GM12878 (cell line): Measurements from ENCODE around the gene ACCSL. TPM values are rescaled to one million over a fixed set of nuclear protein-coding genes. Genes with fewer than 3 reads are reported as not detected.

Experiments used
- ATAC-seq: fragments of 200-7000 bp; cut with Tn5 transposase; 3 replicates; pipeline ENCODE4 v1.9.1; 2020; ENCODE audit warnings: mild to moderate bottlenecking, moderate library complexity
- BruUV-seq: library from RNA; stranded (reverse); fragments of 400-500 nt; replicated peaks from 2 replicates; lab custom pipeline; 2021; lab: Mats Ljungman, UMichigan
- CTCF ChIA-PET: fragments of 300-600 bp; sonication (Branson Sonifier 250); formaldehyde crosslinking; extraction: SDS; loops from one replicate; lab custom pipeline; 2021; ENCODE audit warnings: inconsistent platforms; lab: Yijun Ruan, JAX
- POLR2A ChIA-PET: fragments of 350-600 bp; formaldehyde crosslinking; extraction: SDS; loops from one replicate; lab custom pipeline; 2021; ENCODE audit warnings: inconsistent platforms; lab: Charles Lee
- RAD21 ChIA-PET: fragments of 300-600 bp; sonication (Branson Sonifier 250); formaldehyde crosslinking; loops from one replicate; lab custom pipeline; 2023; ENCODE audit warnings: antibody characterized with exemption; ENCODE audit not compliant: unreplicated experiment; lab: Charles Lee
- SMC1A ChIA-PET: fragments of 300-600 bp; sonication (Branson Sonifier 250); formaldehyde crosslinking; loops from one replicate; lab custom pipeline; 2023; ENCODE audit not compliant: unreplicated experiment, uncharacterized antibody; lab: Charles Lee
- DNase-seq: peaks from one replicate; pipeline ENCODE4 v3.0.0-alpha.2; 2011; ENCODE audit warnings: low read depth, low spot score
- FAIRE-seq: peaks from 3 replicates; lab custom pipeline; 2011; peaks lifted over from hg19 to GRCh38; lab: Jason Lieb, UNC
- H2AFZ ChIP-seq: 2 replicates; pipeline ENCODE4 v1.6.0; 2011; ENCODE audit warnings: low read depth, low read length, control low read depth; ENCODE audit not compliant: control insufficient read depth
- H3K27ac ChIP-seq: 2 replicates; pipeline ENCODE4 v1.5.1; 2011; ENCODE audit warnings: control low read depth; ENCODE audit not compliant: control insufficient read depth, insufficient read depth
- H3K27me3 ChIP-seq, 2 experiments: replicated peaks in 1 of 2; 2 replicates each; pipeline versions ENCODE4 v1.6.0 to v1.6.1; 2011; ENCODE audit warnings: low read length in 1 of 2; ENCODE audit not compliant: control insufficient read depth in 2 of 2, insufficient read depth in 2 of 2
- H3K36me3 ChIP-seq, 2 experiments: 2 replicates each; pipeline ENCODE4 v1.5.1; 2011; ENCODE audit warnings: low read length in 1 of 2; ENCODE audit not compliant: control insufficient read depth in 2 of 2, insufficient read depth in 2 of 2
- H3K4me1 ChIP-seq: 2 replicates; pipeline ENCODE4 v1.6.1; 2011; ENCODE audit warnings: mild to moderate bottlenecking, low read length, moderate library complexity, mixed read lengths; ENCODE audit not compliant: control insufficient read depth, insufficient read depth
- H3K4me2 ChIP-seq: 2 replicates; pipeline ENCODE4 v1.6.0; 2011; ENCODE audit warnings: control low read depth; ENCODE audit not compliant: control insufficient read depth, insufficient read depth
- H3K4me3 ChIP-seq: fragments of 200-600 bp; sonication (generic); 2 replicates; pipeline ENCODE4 v1.5.1; 2016
- H3K79me2 ChIP-seq: 2 replicates; pipeline ENCODE4 v1.6.0; 2011; ENCODE audit warnings: low read length; ENCODE audit not compliant: control insufficient read depth, insufficient read depth
- H3K9ac ChIP-seq: 2 replicates; pipeline ENCODE4 v1.8.0; 2011; ENCODE audit warnings: low read length, control low read depth, mixed read lengths; ENCODE audit not compliant: control insufficient read depth, insufficient read depth
- H3K9me3 ChIP-seq: replicated peaks from 3 replicates; pipeline ENCODE4 v1.5.1; 2011; ENCODE audit warnings: mild to moderate bottlenecking, low read length; ENCODE audit not compliant: control insufficient read depth, insufficient read depth
- H4K20me1 ChIP-seq: 2 replicates; pipeline ENCODE4 v1.6.0; 2011; ENCODE audit not compliant: control insufficient read depth, insufficient read depth
- CEBPB ChIP-seq, 2 experiments: fragments of 150-350 bp in 1 of 2; IDR thresholded peaks; 2 replicates each; pipeline ENCODE4 v1.6.1; 2012 to 2014; ENCODE audit warnings: low read depth in 2 of 2, low read length in 2 of 2, borderline replicate concordance in 1 of 2, inconsistent platforms in 1 of 2
- CHD1 ChIP-seq: IDR thresholded peaks from 2 replicates; pipeline ENCODE4 v1.6.1; 2012; ENCODE audit warnings: low read depth, low read length, improper control_type of control experiment
- CREB1 ChIP-seq: IDR thresholded peaks from 2 replicates; pipeline ENCODE4 v1.6.1; 2012; ENCODE audit warnings: low read depth, mild to moderate bottlenecking, inconsistent platforms
- CTCF ChIP-seq, 3 experiments: IDR thresholded peaks in 2 of 3; conservative IDR thresholded peaks in 1 of 3; 2 replicates each; pipeline ENCODE4 v1.5.1; 2011; ENCODE audit warnings: low read depth in 3 of 3, low read length in 3 of 3, mild to moderate bottlenecking in 3 of 3, control low read depth in 2 of 3, moderate library complexity in 2 of 3, inconsistent platforms in 1 of 3, mixed read lengths in 1 of 3; ENCODE audit not compliant: control insufficient read depth in 2 of 3, insufficient read depth in 1 of 3; ENCODE audit errors: extremely low read depth in 1 of 3
- HSF1 ChIP-seq: fragments of 150-350 bp; IDR thresholded peaks from 2 replicates; pipeline ENCODE4 v1.6.1; 2014; ENCODE audit warnings: mild to moderate bottlenecking, low read depth, low read length
- KLF5 ChIP-seq: fragments of 450-650 bp; IDR thresholded peaks from 2 replicates; pipeline ENCODE4 v1.6.1; 2014; ENCODE audit warnings: mild to moderate bottlenecking; ENCODE audit not compliant: partially characterized antibody
- MEF2B ChIP-seq: fragments of 450-650 bp; IDR thresholded peaks from 2 replicates; pipeline ENCODE4 v1.6.1; 2018; ENCODE audit warnings: mild to moderate bottlenecking, moderate library complexity; ENCODE audit not compliant: partially characterized antibody, poor library complexity, severe bottlenecking
- MLLT1 ChIP-seq: fragments of 450-650 bp; IDR thresholded peaks from 2 replicates; pipeline ENCODE4 v1.6.1; 2016; ENCODE audit warnings: mild to moderate bottlenecking
- NR2C1 ChIP-seq: fragments of 450-650 bp; IDR thresholded peaks from 2 replicates; pipeline ENCODE4 v1.6.1; 2017; ENCODE audit warnings: antibody characterized with exemption, mild to moderate bottlenecking, moderate library complexity
- SMC3 ChIP-seq: IDR thresholded peaks from 2 replicates; pipeline ENCODE4 v1.6.1; 2011; ENCODE audit warnings: low read length, improper control_type of control experiment, borderline replicate concordance
- SREBF2 ChIP-seq: IDR thresholded peaks from 2 replicates; pipeline ENCODE4 v1.6.1; 2012; ENCODE audit warnings: mild to moderate bottlenecking, low read length
- SUPT20H ChIP-seq: IDR thresholded peaks from 2 replicates; pipeline ENCODE4 v1.6.1; 2011; ENCODE audit warnings: low read depth, mild to moderate bottlenecking, low read length, moderate library complexity, borderline replicate concordance; ENCODE audit not compliant: control insufficient read depth
- YY1 ChIP-seq: IDR thresholded peaks from 2 replicates; pipeline ENCODE4 v1.6.1; 2011; ENCODE audit warnings: low read depth, mild to moderate bottlenecking, low read length
- ZNF687 ChIP-seq: fragments of 450-650 bp; IDR thresholded peaks from 2 replicates; pipeline ENCODE4 v1.6.1; 2017; ENCODE audit warnings: mild to moderate bottlenecking, moderate library complexity
- WGBS: methylation state at CpG from one replicate; pipeline ENCODE4 v1.1.6; 2016; ENCODE audit warnings: low lambda C conversion rate; ENCODE audit not compliant: insufficient replicate concordance, insufficient coverage; ENCODE audit errors: missing lambda C conversion rate; 5-methylcytosine and 5-hydroxymethylcytosine counted together
- in situ Hi-C: fragments of 300-500 bp; cut with MboI; formaldehyde crosslinking; loops from 9 replicates; pipeline ENCODE4 v1.14.3; 2018; ENCODE audit warnings: mixed read lengths
- intact Hi-C: fragments of 100-400 bp; cut with micrococcal nuclease; formaldehyde crosslinking; loops from one replicate; pipeline ENCODE4 v1.14.2; 2022; ENCODE audit not compliant: unreplicated experiment
- polyA plus RNA-seq, 11 experiments: library from polyadenylated mRNA; depleted of rRNA in 4 of 11; unstranded in 6 of 11; stranded (reverse) in 5 of 11; fragments of >200 nt; fragmentation: Nextera tagmentation in 4 of 11; fragmentation: Illumina TruSeq in 1 of 11; extraction: Ambion mirVana in 4 of 11; extraction: Trizol in 1 of 11; gene quantifications; 1 replicate in 1 of 11; 2 replicates in 10 of 11; pipeline versions ENCODE4 v1.2.1 to v1.2.3, GENCODE V29; 2011 to 2016; ENCODE audit warnings: inconsistent platforms in 2 of 11, missing spikeins in 2 of 11, low read depth in 1 of 11
- total RNA-seq, 4 experiments: library from RNA; depleted of rRNA in 3 of 4; stranded (reverse); fragments of >200 nt in 3 of 4; fragmentation: Illumina TruSeq in 1 of 4; extraction: Trizol in 1 of 4; gene quantifications; 2 replicates each; pipeline versions ENCODE4 v1.2.1 to v1.2.3, GENCODE V29; 2013 to 2021

ACCSL gene
- total and polyA plus RNA-seq, 10 of the 15 experiments (the other 5 are each of a cell fraction or from before 2014, with no cell fraction given) = 0.15 TPM; not detected in 9

- RAD21 ChIA-PET = no interaction called here
- POLR2A ChIA-PET = no interaction called here
- in situ Hi-C loops = no loop called here
- H3K9ac ChIP-seq = no peak overlapping the region
- no peaks in the 10 kb centered on the region for H4K20me1 ChIP-seq
- FAIRE-seq (no peak), DNase-seq (no peak), ATAC-seq (no peak)
- intact Hi-C loops = no loop called here
- CTCF ChIA-PET = no interaction called here
- H3K36me3 ChIP-seq = no peaks in the 10 kb centered on the region
- H3K4me3 ChIP-seq = no peak overlapping the region
- SMC1A ChIA-PET = no interaction called here
- H2AFZ ChIP-seq = no peak overlapping the region
- H3K27me3 ChIP-seq = no peaks in the 10 kb centered on the region
- no TSS peak for BruUV-seq
- H3K4me1 ChIP-seq = no peaks in the 10 kb centered on the region
- H3K4me2 ChIP-seq = no peak overlapping the region
- WGBS = 78% methylated on average over 1 of the region's 1 CpG
- H3K79me2 ChIP-seq = no peaks in the 10 kb centered on the region
- H3K27ac ChIP-seq = no peak overlapping the region
- H3K9me3 ChIP-seq = peaks cover 2% of the 10 kb centered on the region; the same call in 2 of the 3 replicates
- TF ChIP-seq CREB1 = no peak
- no peak for TF ChIP-seq KLF5
- no peak for TF ChIP-seq NR2C1
- no peak for TF ChIP-seq CEBPB (IDR thresholded peaks at IDR 0.05; ENCODE audit: borderline replicate concordance in 1 of 2, low read depth in 2 of 2, low read length in 2 of 2)
- no peak for TF ChIP-seq SREBF2
- TF ChIP-seq MEF2B = no peak
- no peak for TF ChIP-seq ZNF687
- TF ChIP-seq CHD1 = no peak
- TF ChIP-seq HSF1 = no peak
- no peak for TF ChIP-seq CTCF (IDR thresholded peaks at IDR 0.05 in 2 of 3, conservative IDR thresholded peaks at IDR 0.05 in 1 of 3; ENCODE audit: control insufficient read depth in 2 of 3, extremely low read depth in 1 of 3, insufficient read depth in 1 of 3, low read depth in 3 of 3, low read length in 3 of 3)
- TF ChIP-seq YY1 = no peak
- TF ChIP-seq MLLT1 = no peak
- no peak for TF ChIP-seq SMC3
- no peak for TF ChIP-seq SUPT20H
Observed at GRCh38 chr11:44024977-44025376, 22.8 kb upstream of the ACCSL start.
